SH-SY5Y (cell line): ENCODE measurements around the gene MLLT1.

Experiments used
- GATA2 ChIP-seq: IDR thresholded peaks from 2 replicates; pipeline ENCODE4 v1.6.1; 2011; ENCODE audit warnings: mild to moderate bottlenecking, low read depth, low read length
- GATA3 ChIP-seq: IDR thresholded peaks from 2 replicates; pipeline ENCODE4 v1.6.1; 2011; ENCODE audit warnings: low read depth, mild to moderate bottlenecking, low read length, moderate library complexity

DNA sequence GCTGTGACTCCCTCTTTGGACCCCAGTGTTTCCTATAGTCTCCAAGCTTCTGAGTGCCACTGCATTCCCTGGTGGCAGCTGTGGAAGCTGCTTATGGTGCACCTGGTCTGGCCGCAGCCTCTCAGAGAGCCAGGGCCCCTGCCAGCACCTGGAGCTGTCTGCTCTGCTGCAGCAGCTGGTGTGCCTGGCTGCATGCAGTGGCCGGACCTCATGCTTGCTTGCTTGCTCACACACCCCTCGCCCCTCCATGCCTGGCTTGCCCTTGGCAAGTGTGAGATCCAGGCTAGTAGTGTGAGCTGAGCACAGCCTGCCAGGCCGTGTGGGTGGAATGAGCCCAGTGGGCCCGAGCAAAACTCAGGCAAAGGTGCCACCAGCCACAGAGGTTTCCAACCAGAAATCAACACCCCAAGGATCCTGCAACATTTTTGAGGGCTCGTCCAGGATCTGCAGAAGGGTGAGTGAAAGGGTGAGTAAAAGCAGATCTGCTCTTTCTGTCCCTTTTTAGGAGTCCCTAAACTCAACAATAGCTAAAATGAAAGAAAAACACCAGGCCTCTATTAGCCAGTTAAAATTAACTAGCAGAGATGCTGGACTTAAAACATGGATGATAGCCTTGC lies 7.6 kb upstream of the MLLT1 start:
- TF ChIP-seq GATA2 (no peak), GATA3 (no peak)
